Endothelial cell of umbilical vein (primary cell): ENCODE measurements around the gene PEAK3. TPM values are rescaled to one million over a fixed set of nuclear protein-coding genes. Genes with fewer than 3 reads are reported as not detected.

ENCODE experiments used
- BruUV-seq: library from RNA; stranded (reverse); fragments of 400-500 nt; replicated peaks from 2 replicates; lab custom pipeline; 2021; lab: Mats Ljungman, UMichigan
- CTCF ChIA-PET: fragments of 300-600, 350-600 bp; sonication (Branson Sonifier 250); formaldehyde crosslinking; loops from one replicate; lab custom pipeline; 2021; ENCODE audit warnings: antibody characterized with exemption, inconsistent platforms; lab: Charles Lee
- POLR2A ChIA-PET: fragments of 300-600, 350-600 bp; sonication (Branson Sonifier 250); formaldehyde crosslinking; loops from one replicate; lab custom pipeline; 2021; ENCODE audit warnings: antibody characterized with exemption, inconsistent platforms; lab: Charles Lee
- DNase-seq: peaks from one replicate; pipeline ENCODE4 v3.0.0-alpha.2; 2011; ENCODE audit warnings: low read depth, low spot score
- FAIRE-seq: peaks from 2 replicates; lab custom pipeline; 2011; peaks lifted over from hg19 to GRCh38; lab: Jason Lieb, UNC
- H2AFZ ChIP-seq: 2 replicates; pipeline ENCODE4 v1.6.0; 2012; ENCODE audit warnings: low read depth, low read length, control low read depth, inconsistent platforms
- H3K27ac ChIP-seq: 2 replicates; pipeline ENCODE4 v1.5.1; 2011; ENCODE audit warnings: low read depth, mild to moderate bottlenecking, control low read depth, low read length, moderate library complexity; ENCODE audit not compliant: insufficient read depth
- H3K27me3 ChIP-seq, 2 experiments: 2 replicates each; pipeline versions ENCODE4 v1.6.0 to v1.6.1; 2011; ENCODE audit warnings: low read length in 2 of 2, mixed read lengths in 1 of 2; ENCODE audit not compliant: control insufficient read depth in 2 of 2, insufficient read depth in 2 of 2
- H3K36me3 ChIP-seq, 2 experiments: 2 replicates in 1 of 2; 3 replicates in 1 of 2; pipeline ENCODE4 v1.5.1; 2011; ENCODE audit warnings: low read length in 2 of 2, mild to moderate bottlenecking in 1 of 2, moderate library complexity in 1 of 2; ENCODE audit not compliant: control insufficient read depth in 2 of 2, insufficient read depth in 2 of 2; ENCODE audit errors: extremely low read depth in 1 of 2
- H3K4me1 ChIP-seq: 3 replicates; pipeline ENCODE4 v1.5.1; 2011; ENCODE audit warnings: mild to moderate bottlenecking, low read length; ENCODE audit not compliant: control insufficient read depth, insufficient read depth; ENCODE audit errors: extremely low read depth
- H3K4me2 ChIP-seq: 2 replicates; pipeline ENCODE4 v1.6.1; 2011; ENCODE audit warnings: low read length, control low read depth, mixed read lengths; ENCODE audit not compliant: insufficient read depth
- H3K4me3 ChIP-seq, 3 experiments: fragments of 200-600 bp in 1 of 3; sonication (generic), shearing (Covaris generic) in 1 of 3; replicated peaks in 1 of 3; 2 replicates each; pipeline ENCODE4 v1.5.1; 2011 to 2016; ENCODE audit warnings: control low read depth in 3 of 3, low read length in 3 of 3, mild to moderate bottlenecking in 2 of 3, inconsistent platforms in 1 of 3, low read depth in 1 of 3, moderate library complexity in 1 of 3; ENCODE audit not compliant: insufficient read depth in 1 of 3
- H3K79me2 ChIP-seq: 2 replicates; pipeline ENCODE4 v1.6.0; 2012; ENCODE audit warnings: low read length, inconsistent platforms; ENCODE audit not compliant: control insufficient read depth, insufficient read depth
- H3K9ac ChIP-seq: replicated peaks from 2 replicates; pipeline ENCODE3; 2011; ENCODE audit warnings: low read length, control low read depth; ENCODE audit not compliant: insufficient read depth; ENCODE audit errors: extremely low read depth
- H3K9me1 ChIP-seq: replicated peaks from 3 replicates; pipeline ENCODE4 v1.6.0; 2011; ENCODE audit warnings: mild to moderate bottlenecking, low read length; ENCODE audit not compliant: control insufficient read depth, insufficient read depth; ENCODE audit errors: extremely low read depth
- H3K9me3 ChIP-seq: replicated peaks from 2 replicates; pipeline ENCODE4 v1.5.1; 2012; ENCODE audit warnings: low read length, inconsistent platforms; ENCODE audit not compliant: control insufficient read depth, insufficient read depth
- H4K20me1 ChIP-seq: replicated peaks from 2 replicates; pipeline ENCODE3; 2011; ENCODE audit warnings: mild to moderate bottlenecking, low read length; ENCODE audit not compliant: control insufficient read depth, insufficient read depth; ENCODE audit errors: extremely low read depth
- EZH2 ChIP-seq: IDR thresholded peaks from 2 replicates; pipeline ENCODE4 v1.6.1; 2012; ENCODE audit warnings: borderline replicate concordance, low read depth, mild to moderate bottlenecking, moderate library complexity, low read length, inconsistent platforms; ENCODE audit not compliant: severe bottlenecking
- FOS ChIP-seq: IDR thresholded peaks from 2 replicates; pipeline ENCODE4 v1.6.1; 2011; ENCODE audit warnings: mild to moderate bottlenecking, low read length, moderate library complexity, borderline replicate concordance; ENCODE audit not compliant: insufficient read depth
- GATA2 ChIP-seq: IDR thresholded peaks from 2 replicates; pipeline ENCODE4 v1.7.0; 2011; ENCODE audit warnings: low read depth, mild to moderate bottlenecking, moderate library complexity, mixed read lengths, low read length; ENCODE audit not compliant: insufficient read length, insufficient read depth
- JUN ChIP-seq: IDR thresholded peaks from 2 replicates; pipeline ENCODE4 v1.6.1; 2011; ENCODE audit warnings: borderline replicate concordance, low read depth; ENCODE audit not compliant: insufficient read length, insufficient read depth
- MYC ChIP-seq: IDR thresholded peaks from one replicate; pipeline ENCODE4 v1.6.1; 2011; ENCODE audit warnings: mild to moderate bottlenecking, low read depth, low read length
- POLR2A ChIP-seq: IDR thresholded peaks from 2 replicates; pipeline ENCODE4 v1.6.1; 2012; ENCODE audit warnings: low read depth, mild to moderate bottlenecking, control low read depth, low read length
- POLR2AphosphoS5 ChIP-seq: IDR thresholded peaks from 2 replicates; pipeline ENCODE4 v1.6.1; 2012; ENCODE audit warnings: low read depth, mild to moderate bottlenecking, control low read depth, low read length, moderate library complexity; ENCODE audit not compliant: insufficient read depth
- dilution Hi-C: fragments of 300-500 bp; cut with MboI; formaldehyde crosslinking; loops from one replicate; pipeline ENCODE4 v1.15.0; 2019; ENCODE audit warnings: low sequenced_read_pairs; ENCODE audit not compliant: extremely low pct_ligation_motif_present
- intact Hi-C: fragments of 100-400 bp; cut with micrococcal nuclease; formaldehyde crosslinking; loops from one replicate; pipeline ENCODE4 v1.10.0; 2022
- polyA plus RNA-seq, 4 experiments: library from polyadenylated mRNA; depleted of rRNA in 3 of 4; stranded (reverse) in 3 of 4; unstranded in 1 of 4; fragments of >200 nt; gene quantifications; 2 replicates each; pipeline versions ENCODE4 v1.2.1 to v1.2.3, GENCODE V29; 2011 to 2012; ENCODE audit warnings: missing spikeins in 1 of 4
- total RNA-seq: library from RNA; stranded (reverse); gene quantifications from 2 replicates; pipeline ENCODE4 v1.2.3, GENCODE V29; 2021
- TF ChIP-seq, protein P1 (sequence below): IDR thresholded peaks from 2 replicates; pipeline ENCODE4 v1.6.1; 2011; ENCODE audit not compliant: insufficient read depth, insufficient read length
- TF ChIP-seq, protein P2 (sequence below), 2 donors: IDR thresholded peaks; 1 replicate in 1 of 2; 2 replicates in 1 of 2; pipeline ENCODE4 v1.5.1; 2011; ENCODE audit warnings: low read length in 2 of 2, mild to moderate bottlenecking in 2 of 2, moderate library complexity in 2 of 2, control low read depth in 1 of 2, inconsistent platforms in 1 of 2, low read depth in 1 of 2; ENCODE audit not compliant: insufficient read depth in 1 of 2; ENCODE audit errors: extremely low read depth in 1 of 2

Gene PEAK3
- total and polyA plus RNA-seq, 2 donors (not counting 3 experiments of a cell fraction or from before 2014, with no cell fraction given), result 0.03 TPM; not detected in 1

DNA sequence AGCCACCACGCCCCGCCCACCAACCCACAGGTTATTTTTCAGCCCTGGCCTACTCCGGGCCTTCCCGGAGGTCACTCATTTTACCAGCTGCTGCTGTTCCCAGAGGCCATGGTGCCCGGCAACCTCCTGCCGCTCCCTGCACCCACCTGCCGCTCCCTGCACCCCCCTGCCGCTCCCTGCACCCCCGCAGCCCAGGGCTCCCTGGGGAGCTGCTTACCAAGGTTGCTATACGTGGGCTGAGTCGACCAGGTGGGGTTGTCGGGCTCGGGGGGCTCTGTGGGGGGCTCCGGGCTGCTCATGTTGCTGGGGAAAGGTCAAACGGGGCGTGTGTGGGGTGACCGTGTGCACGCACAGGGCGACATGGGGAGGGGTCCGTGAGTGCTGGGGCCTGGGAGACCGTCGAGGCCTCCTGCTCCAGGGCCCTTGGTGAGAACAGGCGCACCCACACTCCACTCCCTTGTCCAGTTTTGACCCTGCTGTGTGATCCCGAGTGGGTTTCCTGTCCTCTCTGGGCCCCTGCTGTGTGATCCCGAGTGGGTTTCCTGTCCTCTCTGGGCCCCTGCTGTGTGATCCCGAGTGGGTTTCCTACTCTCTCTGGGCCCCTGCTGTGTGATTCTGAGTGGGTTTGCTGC lies 1.2 kb downstream of the PEAK3 start:
- no peak for FAIRE-seq
- H3K79me2 ChIP-seq, result no peaks in the 10 kb centered on the region

More for the DNA sequence above, 1.2 kb downstream of the PEAK3 start:
- ChIA-PET POLR2A (no interaction called here), CTCF (no interaction called here)
- no peak overlapping the region for H3K4me2 ChIP-seq
- no peaks in the 10 kb centered on the region for H3K9me3 ChIP-seq
- dilution Hi-C loops (no loop called here), intact Hi-C loops (no loop called here)
- H3K27ac ChIP-seq, result no peak overlapping the region
- DNase-seq, result no peak
- TF ChIP-seq, protein P1, sequence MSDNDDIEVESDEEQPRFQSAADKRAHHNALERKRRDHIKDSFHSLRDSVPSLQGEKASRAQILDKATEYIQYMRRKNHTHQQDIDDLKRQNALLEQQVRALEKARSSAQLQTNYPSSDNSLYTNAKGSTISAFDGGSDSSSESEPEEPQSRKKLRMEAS, result no peak
- no peak for TF ChIP-seq POLR2AphosphoS5
- no peak for TF ChIP-seq GATA2
- TF ChIP-seq EZH2, result no peak
- no peak for TF ChIP-seq FOS
- no peak for TF ChIP-seq MYC
- no peak for TF ChIP-seq POLR2A
- no peak for TF ChIP-seq JUN
- TF ChIP-seq, protein P2, sequence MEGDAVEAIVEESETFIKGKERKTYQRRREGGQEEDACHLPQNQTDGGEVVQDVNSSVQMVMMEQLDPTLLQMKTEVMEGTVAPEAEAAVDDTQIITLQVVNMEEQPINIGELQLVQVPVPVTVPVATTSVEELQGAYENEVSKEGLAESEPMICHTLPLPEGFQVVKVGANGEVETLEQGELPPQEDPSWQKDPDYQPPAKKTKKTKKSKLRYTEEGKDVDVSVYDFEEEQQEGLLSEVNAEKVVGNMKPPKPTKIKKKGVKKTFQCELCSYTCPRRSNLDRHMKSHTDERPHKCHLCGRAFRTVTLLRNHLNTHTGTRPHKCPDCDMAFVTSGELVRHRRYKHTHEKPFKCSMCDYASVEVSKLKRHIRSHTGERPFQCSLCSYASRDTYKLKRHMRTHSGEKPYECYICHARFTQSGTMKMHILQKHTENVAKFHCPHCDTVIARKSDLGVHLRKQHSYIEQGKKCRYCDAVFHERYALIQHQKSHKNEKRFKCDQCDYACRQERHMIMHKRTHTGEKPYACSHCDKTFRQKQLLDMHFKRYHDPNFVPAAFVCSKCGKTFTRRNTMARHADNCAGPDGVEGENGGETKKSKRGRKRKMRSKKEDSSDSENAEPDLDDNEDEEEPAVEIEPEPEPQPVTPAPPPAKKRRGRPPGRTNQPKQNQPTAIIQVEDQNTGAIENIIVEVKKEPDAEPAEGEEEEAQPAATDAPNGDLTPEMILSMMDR (IDR thresholded peaks at IDR 0.05; ENCODE audit: extremely low read depth in 1 of 2, insufficient read depth in 1 of 2, low read depth in 1 of 2, low read length in 2 of 2), result no peak
- H3K9me1 ChIP-seq, result no peaks in the 10 kb centered on the region
- H2AFZ ChIP-seq, result no peak overlapping the region
- H4K20me1 ChIP-seq, result no peaks in the 10 kb centered on the region
- peaks cover 9% of the 10 kb centered on the region for H3K4me1 ChIP-seq
- no TSS peak for BruUV-seq
- peaks cover 2 to 6% of the 10 kb centered on the region in 2 experiments for H3K27me3 ChIP-seq
- no peak overlapping the region for H3K4me3 ChIP-seq
- no peak overlapping the region for H3K9ac ChIP-seq
- H3K36me3 ChIP-seq, result peaks cover 0 to 4% of the 10 kb centered on the region in 2 experiments
